Uterus (tissue), 4 donors: ENCODE results near the gene LIN7B. TPM values are rescaled to one million over a fixed set of nuclear protein-coding genes. Genes with fewer than 3 reads are reported as not detected.

ENCODE experiments used
- DNase-seq, 2 donors: peaks; one replicate each; pipeline ENCODE4 v3.0.0-alpha.2; 2019 to 2020
- H3K27ac ChIP-seq, 2 donors: fragments of 200-600 bp; sonication (generic); 1 replicate in 1 of 2; 2 replicates in 1 of 2; pipeline ENCODE4 v1.5.1; 2016 to 2018
- H3K27me3 ChIP-seq, 2 donors: fragments of 200-600 bp; sonication (generic); one replicate each; pipeline ENCODE4 v1.5.1; 2018 to 2019; ENCODE audit warnings: control low read depth in 1 of 2
- H3K36me3 ChIP-seq, 2 donors: fragments of 200-600 bp; sonication (generic); one replicate each; pipeline ENCODE4 v1.5.1; 2019; ENCODE audit warnings: control low read depth in 1 of 2
- H3K4me1 ChIP-seq, 2 donors: fragments of 200-600 bp; sonication (generic); one replicate each; pipeline ENCODE4 v1.5.1; 2018 to 2019; ENCODE audit warnings: control low read depth in 1 of 2
- H3K4me3 ChIP-seq, 2 donors: fragments of 200-600 bp; sonication (generic); 1 replicate in 1 of 2; 2 replicates in 1 of 2; pipeline ENCODE4 v1.5.1; 2018 to 2019; ENCODE audit warnings: mild to moderate bottlenecking in 1 of 2
- H3K9me3 ChIP-seq, 2 donors: fragments of 200-600 bp; sonication (generic); one replicate each; pipeline ENCODE4 v1.5.1; 2019; ENCODE audit warnings: control low read depth in 1 of 2
- CTCF ChIP-seq, 4 experiments: fragments of 200-600 bp in 2 of 4; fragments of 450-650 bp in 2 of 4; sonication (generic) in 2 of 4; IDR thresholded peaks; one replicate each; pipeline ENCODE4 v1.5.1; 2016 to 2019; ENCODE audit warnings: antibody characterized with exemption in 4 of 4, mild to moderate bottlenecking in 2 of 4, moderate library complexity in 1 of 4
- POLR2A ChIP-seq, 2 donors: fragments of 450-650 bp; IDR thresholded peaks; one replicate each; pipeline ENCODE4 v1.6.1; 2016; ENCODE audit warnings: antibody characterized with exemption in 2 of 2, mild to moderate bottlenecking in 1 of 2, moderate library complexity in 1 of 2
- intact Hi-C: fragments of 100-400 bp; cut with DNase I; formaldehyde crosslinking; loops from one replicate; pipeline ENCODE4 v1.15.1; 2023; ENCODE audit warnings: low total_unique reads
- total RNA-seq, 4 donors: library from RNA; depleted of rRNA in 3 of 4; stranded (reverse); fragments of >200 nt in 3 of 4; gene quantifications; one replicate each; pipeline versions ENCODE4 v1.1.0 to v1.2.4, GENCODE V29; 2014 to 2023
- donor health status: DM: yes; HTN: yes; CAD: no.

Gene LIN7B
- total RNA-seq, 4 donors from 2014 or later, result 5.1 to 15.2 (median 5.7) TPM; not detected in 1

DNA sequence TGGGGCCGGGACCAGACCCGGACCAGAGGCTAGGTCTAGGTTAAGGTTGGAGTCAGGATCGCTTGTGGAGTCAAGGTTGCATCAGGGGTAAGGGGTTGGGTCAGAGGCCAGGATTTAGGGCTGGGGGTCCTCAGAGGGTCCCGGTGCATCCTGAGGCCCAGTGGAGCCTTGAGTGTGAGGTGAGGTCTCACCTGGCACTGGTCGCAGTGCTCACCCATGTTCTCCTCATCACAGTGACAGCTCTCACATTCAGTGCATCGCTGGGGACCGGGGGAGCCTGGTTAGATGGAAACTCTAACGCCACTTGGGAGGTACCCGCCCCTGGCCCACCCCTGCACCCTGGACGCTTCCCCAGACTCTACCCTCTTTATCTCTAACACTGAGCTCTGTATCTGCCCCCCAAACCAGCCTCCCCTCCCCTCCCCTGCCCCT is 38.0 kb downstream of the LIN7B start:
- TF ChIP-seq CTCF (IDR thresholded peaks at IDR 0.05) (no peak), POLR2A (IDR thresholded peaks at IDR 0.05) (no peak)
- no peak for DNase-seq
- Histone ChIP-seq H3K4me1 (peaks cover 0 to 11% of the 10 kb centered on the region in 2 donors), H3K36me3 (no peaks in the 10 kb centered on the region), H3K27me3 (no peaks in the 10 kb centered on the region), H3K9me3 (no peaks in the 10 kb centered on the region), H3K27ac (peak overlapping the region in 1 of 2 donors; percentile 86), H3K4me3 (no peak overlapping the region)
- intact Hi-C loops, result no loop called here

- intact Hi-C loops, result no loop called here
- no peaks in the 10 kb centered on the region for H3K27me3 ChIP-seq
- no peak for TF ChIP-seq CTCF (IDR thresholded peaks at IDR 0.05)
- TF ChIP-seq POLR2A (IDR thresholded peaks at IDR 0.05), result no peak
- peaks cover 0 to 9% of the 10 kb centered on the region in 2 donors for H3K4me1 ChIP-seq
- H3K9me3 ChIP-seq, result no peaks in the 10 kb centered on the region
- H3K36me3 ChIP-seq, result no peaks in the 10 kb centered on the region
- no peak overlapping the region for H3K4me3 ChIP-seq
- H3K27ac ChIP-seq, result no peak overlapping the region
- DNase-seq, result no peak
Measured at GRCh38 chr19:49153167-49153809, 39.1 kb downstream of the LIN7B start.

DNA sequence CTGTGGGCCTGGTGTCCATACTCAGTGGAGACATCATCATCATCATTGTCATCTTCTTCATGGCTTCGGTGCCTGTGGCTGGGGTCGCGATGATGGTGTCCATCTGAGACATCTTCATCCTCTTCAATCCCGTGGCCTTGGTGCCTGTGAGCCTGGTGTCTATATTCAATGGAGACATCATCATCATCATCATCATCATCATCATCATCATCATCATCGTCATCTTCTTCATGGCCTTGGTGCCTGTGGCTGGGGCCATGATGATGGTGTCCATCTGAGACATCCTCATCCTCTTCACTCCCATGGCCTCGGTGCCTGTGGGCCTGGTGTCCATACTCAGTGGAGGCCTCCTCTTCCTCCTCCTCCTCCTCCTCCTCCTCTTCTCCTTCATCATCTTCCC is 40.1 kb downstream of the LIN7B start:
- Histone ChIP-seq H3K4me3 (no peak overlapping the region), H3K36me3 (no peaks in the 10 kb centered on the region), H3K4me1 (no peaks in the 10 kb centered on the region), H3K27ac (no peak overlapping the region), H3K27me3 (no peaks in the 10 kb centered on the region), H3K9me3 (no peaks in the 10 kb centered on the region)
- TF ChIP-seq POLR2A (IDR thresholded peaks at IDR 0.05), result no peak
- no peak for TF ChIP-seq CTCF (IDR thresholded peaks at IDR 0.05)
- intact Hi-C loops, result no loop called here
- no peak for DNase-seq

GRCh38 chr19:49155005-49155819 is 41.0 kb downstream of the LIN7B start, which contains the start of gene HRC:
HRC (minus strand) TSS chr19:49155396; CDS start chr19:49155237, 159 bp downstream.
- no peak for DNase-seq
- intact Hi-C loops, result no loop called here
- H3K27me3 ChIP-seq, result no peaks in the 10 kb centered on the region
- H3K4me1 ChIP-seq, result no peaks in the 10 kb centered on the region
- H3K9me3 ChIP-seq, result no peaks in the 10 kb centered on the region
- no peak within 1 kb of the TSS for H3K4me3 ChIP-seq
- H3K27ac ChIP-seq, result peak within 1 kb of the TSS; percentile 57 to 59
- H3K36me3 ChIP-seq, result no peaks in the 10 kb centered on the region
- TF ChIP-seq CTCF (IDR thresholded peaks at IDR 0.05), result no peak
- TF ChIP-seq POLR2A (IDR thresholded peaks at IDR 0.05), result peak in 1 of 2 donors; percentile 21

DNA sequence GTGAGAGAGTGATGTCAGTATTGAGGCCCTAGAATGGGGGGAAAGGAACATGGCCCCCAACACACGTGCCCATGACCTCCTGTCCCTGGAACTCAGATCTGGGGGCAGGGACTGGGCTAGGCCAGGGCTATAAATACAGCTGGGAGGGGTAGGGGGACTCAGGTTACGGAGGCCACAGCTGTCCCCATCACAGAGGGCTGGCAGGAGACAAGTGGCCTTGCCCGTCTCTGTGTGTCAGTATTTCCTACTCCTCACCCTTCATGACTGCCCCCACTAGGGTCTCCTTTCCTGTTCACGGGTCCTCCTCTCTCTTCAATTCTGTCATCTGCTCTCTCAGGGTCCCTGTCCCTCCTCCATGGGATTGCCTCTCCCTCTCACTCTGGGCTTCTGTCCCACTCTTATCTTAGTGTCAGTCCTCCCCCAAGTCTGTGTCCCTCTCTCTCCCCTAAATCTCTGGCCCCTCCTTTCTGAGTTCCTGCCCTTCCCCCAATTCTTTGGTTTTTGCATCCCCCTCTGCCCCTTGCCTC is 41.7 kb downstream of the LIN7B start:
- intact Hi-C loops, result no loop called here
- Histone ChIP-seq H3K27me3 (no peaks in the 10 kb centered on the region), H3K9me3 (no peaks in the 10 kb centered on the region), H3K4me3 (no peak overlapping the region), H3K4me1 (no peaks in the 10 kb centered on the region), H3K36me3 (no peaks in the 10 kb centered on the region), H3K27ac (peak overlapping the region; percentile 57 to 59)
- DNase-seq, result no peak
- no peak for TF ChIP-seq POLR2A (IDR thresholded peaks at IDR 0.05)
- TF ChIP-seq CTCF (IDR thresholded peaks at IDR 0.05), result no peak
